ENCODE data around the gene SPATS2L.

SPATS2L gene

DNA sequence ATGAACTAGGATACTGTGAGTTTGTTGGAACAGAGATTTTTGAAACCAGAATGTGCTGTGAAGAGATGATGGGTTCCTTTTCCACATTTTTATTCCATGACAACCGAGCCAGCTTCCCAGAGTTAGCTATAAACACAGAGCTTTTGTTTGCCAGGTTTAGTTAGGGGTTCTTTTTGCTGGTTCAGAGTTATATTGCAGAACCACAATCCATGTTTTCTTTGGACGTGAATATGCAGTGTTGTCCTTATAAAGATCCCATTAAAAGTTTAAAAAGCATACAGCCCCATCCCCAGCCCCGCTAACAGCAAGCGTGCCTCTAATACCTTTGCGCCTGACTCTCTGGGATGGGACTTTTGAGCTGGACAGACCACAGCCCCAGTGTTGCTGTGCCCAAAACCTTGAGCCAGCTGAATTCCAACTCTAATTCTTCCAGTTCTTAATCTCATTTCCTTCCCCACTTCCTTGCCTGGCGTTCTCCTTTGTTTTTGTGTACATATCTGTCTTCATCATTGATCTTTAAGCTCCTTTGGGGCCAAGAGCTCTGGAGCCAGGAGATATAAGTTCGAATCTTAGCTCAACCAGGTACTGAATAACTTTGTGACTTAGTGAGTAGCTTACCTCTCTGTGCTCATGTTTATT, 72.3 kb downstream of the SPATS2L start:
- no peak for DNase-seq (ENCODE audit: low spot score)

DNA sequence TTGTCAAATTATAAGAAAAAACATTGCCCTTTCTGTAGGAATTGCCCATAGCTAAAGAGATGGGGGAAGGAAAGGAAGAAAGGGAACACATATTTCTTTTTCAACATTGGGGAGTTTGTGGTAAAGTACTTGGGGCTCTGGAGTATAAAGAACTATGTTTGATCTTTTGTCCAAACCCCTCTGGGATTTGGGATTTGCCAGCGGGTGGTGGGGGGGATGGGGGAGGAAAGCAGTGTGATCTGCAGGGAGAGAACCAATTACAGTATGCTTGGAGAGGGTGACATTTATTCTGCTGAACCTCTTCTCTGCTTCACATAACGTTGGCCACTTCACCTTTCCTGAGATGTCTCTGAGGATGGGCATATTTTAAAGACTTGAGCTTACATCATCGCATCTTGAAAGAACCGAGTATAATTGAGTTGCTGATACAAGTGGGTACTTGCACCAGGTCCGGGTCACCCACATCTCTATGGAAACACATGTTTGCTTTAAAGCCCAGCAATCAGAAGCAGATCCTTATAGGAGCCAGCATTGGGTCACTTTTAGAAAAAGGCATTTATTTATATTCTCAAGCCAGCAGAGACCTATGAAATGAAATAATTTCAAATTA, 73.1 kb downstream of the SPATS2L start:
- DNase-seq (ENCODE audit: low spot score), result no peak

- DNase-seq (ENCODE audit: low spot score), result no peak
Measured at GRCh38 chr2:200380091-200380561, 73.6 kb downstream of the SPATS2L start.

GRCh38 chr2:200380833-200381542, 74.5 kb downstream of the SPATS2L start:
- no peak for DNase-seq (ENCODE audit: low spot score)

GRCh38 chr2:200382874-200383273, 76.4 kb downstream of the SPATS2L start:
- DNase-seq (ENCODE audit: low spot score), result no peak

DNA sequence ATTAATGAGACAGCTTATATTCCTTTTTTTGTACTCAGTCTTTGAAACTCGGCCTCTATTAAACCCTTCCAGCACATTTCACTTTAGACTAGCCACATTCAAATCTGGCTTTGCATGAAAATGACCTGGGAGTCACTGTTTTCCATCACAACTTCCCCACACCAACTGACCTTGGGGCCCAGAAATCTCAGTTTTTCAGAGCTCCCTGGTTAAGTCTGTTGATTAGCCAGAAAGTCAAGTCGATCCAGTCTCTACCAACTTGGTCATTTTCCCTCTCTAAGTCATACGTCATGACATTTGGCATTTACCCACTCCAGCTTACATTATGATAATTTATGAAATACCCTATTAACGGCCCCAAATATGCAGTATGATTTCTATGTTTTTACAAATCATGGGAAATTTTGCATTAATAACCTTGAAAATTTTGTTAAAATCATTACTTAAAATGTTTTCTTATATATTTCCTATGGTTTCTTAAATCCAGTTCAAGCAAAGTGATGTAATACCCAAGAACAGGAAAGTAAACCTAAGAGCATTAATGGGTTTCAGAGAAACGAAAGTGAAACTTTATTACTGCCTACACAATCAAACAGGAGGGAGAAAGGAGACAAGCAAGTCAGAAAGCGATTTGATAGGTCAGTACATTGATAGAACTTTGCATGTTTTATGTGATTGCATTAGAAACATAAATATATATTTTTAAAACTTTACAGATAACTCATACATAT, 77.1 kb downstream of the SPATS2L start:
- DNase-seq (ENCODE audit: low spot score), result no peak

GRCh38 chr2:200385063-200385635, 78.7 kb downstream of the SPATS2L start:
- DNase-seq (ENCODE audit: low spot score), result no peak

- DNase-seq (ENCODE audit: low spot score), result no peak
Measured at GRCh38 chr2:200393191-200393590, 86.7 kb downstream of the SPATS2L start.

GRCh38 chr2:200394045-200394444, 87.6 kb downstream of the SPATS2L start:
- no peak for DNase-seq (ENCODE audit: low spot score)

DNA sequence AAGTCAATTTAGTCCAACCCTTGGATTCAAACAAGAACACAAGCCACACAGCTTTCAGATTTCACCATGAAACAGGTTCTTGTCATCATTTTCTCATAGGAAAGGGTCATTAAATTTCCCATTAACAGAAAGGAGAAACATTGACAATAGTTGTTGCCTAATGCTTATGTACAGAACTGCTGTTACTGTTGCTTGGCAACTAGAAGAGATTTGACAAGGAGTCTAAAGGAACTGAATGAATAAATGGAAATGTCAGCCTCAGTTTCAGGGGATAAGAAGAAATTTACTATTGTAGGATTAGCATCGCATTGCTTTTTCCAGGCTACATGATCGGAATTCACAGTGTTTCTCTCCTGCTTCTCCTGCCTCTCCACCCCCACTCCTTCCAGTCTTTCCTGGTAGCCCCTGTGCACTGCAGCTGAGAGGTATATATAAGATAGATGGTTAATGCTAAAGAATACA, 90.3 kb downstream of the SPATS2L start:
- no peak for DNase-seq (ENCODE audit: low spot score)

- no peak for DNase-seq (ENCODE audit: low spot score)
Measured at GRCh38 chr2:200397785-200398184, 91.3 kb downstream of the SPATS2L start.

DNA sequence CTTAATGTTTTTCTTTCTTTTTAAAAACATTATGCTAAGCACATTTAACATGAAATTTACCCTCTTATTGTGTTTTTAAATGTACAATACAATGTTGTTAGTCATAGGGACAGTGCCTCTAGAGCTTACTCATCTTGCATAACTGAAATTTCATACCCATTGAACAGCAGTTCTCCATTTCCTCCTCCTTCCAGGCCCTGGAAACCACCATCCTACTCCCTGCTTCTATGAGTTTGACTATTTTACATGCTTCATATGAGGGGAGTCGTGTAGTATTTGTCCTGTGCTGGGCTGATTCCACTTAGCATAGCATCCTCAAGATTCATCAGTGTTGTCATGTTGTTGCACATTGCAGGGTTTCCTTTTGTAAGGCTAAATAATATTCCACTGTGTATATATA, 92.6 kb downstream of the SPATS2L start:
- no peak for DNase-seq (ENCODE audit: low spot score)

DNA sequence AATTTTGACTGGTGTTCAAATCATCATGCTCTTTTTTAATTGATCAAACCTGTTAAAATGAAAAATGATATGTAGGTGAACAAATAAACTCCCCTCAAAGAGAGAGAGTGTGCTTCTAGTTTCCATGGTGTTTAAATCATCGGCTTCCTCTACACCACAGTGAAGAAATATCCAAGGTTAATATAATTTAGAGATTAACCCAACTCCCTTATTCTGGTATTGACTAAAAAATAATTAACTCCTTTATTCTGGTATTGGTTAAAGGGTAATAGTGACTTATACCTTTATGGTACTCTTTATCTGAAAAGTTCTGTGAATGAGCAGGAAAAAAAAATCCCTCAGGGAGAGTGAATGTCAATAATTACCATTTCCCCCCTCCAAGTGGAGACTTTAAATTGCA, 93.1 kb downstream of the SPATS2L start:
- DNase-seq (ENCODE audit: low spot score), result no peak

DNA sequence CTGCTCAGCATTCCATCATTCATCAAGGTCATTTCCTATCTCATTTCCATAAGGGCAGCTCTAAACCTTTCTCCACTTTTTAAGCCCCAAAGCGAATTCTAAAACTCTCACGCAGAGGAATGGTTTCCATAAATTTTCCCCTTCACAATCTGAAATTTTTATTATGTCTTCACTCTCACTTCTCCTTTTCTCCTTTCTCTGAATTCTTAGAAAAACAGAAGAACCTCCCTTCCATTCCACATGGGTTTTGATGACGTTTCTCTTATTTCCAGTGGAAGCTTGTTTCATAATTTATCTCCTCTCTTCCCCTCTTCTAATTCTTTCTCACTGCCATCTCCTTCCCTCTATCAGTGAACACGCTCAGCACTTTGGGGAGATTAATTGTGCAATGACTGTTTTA, 97.3 kb downstream of the SPATS2L start:
- no peak for DNase-seq (ENCODE audit: low spot score)

- no peak for DNase-seq (ENCODE audit: low spot score)
Measured at GRCh38 chr2:200404615-200405014, 98.1 kb downstream of the SPATS2L start.

GRCh38 chr2:200405599-200406298, 99.3 kb downstream of the SPATS2L start:
- DNase-seq (ENCODE audit: low spot score), result no peak

DNA sequence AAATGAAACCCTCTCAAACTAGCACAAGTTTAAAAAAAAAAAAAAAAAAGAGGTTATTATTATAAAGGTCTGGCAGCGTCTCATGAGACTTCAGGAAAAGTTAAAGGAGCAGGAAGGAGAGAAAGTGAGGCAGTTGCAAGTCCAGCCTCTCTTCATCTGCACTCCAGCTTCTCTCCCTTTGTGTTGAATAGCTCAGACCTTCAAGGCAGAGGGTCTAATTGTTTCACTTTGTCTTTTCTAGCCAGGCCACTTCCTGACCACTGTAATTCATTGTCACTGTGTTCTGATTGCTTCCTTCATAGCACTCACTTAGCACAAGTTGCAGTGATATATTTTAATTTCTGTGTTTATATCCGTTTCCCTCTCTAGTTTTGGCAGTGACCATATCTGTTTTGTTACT, 99.9 kb downstream of the SPATS2L start:
- DNase-seq (ENCODE audit: low spot score), result no peak

DNA sequence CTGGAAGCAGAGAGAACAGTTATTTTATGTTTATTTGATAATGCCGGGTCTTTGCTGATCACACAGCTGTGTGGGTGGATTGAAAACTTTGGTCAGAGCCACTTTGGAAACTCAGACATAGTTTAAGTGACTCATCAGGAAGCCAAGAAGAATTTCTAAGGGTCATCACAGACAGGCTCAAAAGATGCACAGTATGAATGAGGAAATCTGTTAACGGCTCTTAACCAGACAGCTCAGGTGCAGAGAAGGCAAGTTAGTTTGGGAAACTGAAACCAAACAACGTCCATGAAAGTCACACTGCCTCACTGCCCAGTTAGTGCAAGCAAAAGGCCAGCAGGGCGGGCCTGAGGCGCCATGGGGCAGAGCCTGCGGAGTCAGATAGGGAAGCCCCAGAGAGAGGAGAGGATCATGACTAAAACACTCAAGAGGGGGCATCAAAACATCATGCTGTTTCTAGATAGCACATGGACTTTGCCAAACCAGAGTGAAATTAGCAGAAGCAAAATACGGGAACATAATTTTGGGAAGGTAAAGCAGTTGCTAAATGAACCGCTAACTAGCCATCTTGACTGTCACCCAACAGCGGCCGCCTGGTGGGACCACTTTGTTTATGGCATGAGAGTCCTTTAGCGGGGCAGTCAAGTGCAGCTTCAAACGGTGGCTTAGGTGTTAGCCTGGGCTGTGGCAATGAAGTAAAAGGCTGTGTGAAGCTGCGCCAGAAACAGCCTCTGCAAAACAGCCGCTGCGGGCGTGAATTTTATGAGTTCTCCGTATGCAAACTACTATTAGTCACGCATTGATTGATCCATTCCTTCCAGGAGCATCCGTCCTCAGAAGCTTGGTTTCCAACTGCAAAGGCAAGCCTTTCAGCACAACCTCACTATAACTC, 102.2 kb downstream of the SPATS2L start:
- no peak for DNase-seq (ENCODE audit: low spot score)

DNA sequence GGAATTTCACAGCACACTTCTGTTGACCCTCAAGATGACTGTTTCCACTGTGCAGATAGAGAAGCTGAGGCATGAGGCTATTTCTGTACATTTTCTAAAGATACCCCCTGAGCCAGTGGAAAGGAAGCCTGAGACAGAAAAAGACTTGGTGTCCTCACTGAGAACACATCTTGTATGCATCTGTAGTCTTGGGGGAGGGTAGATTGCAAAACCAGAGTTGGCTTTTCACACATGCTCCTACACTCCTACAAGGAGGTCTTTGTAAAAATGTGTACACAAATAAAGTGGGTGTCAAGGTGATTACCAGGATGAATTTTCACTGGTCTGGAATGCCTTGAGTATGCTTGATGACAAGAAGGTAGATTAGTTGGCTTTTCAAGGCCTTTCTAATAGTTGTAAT, 105.3 kb downstream of the SPATS2L start:
- no peak for DNase-seq (ENCODE audit: low spot score)

DNA sequence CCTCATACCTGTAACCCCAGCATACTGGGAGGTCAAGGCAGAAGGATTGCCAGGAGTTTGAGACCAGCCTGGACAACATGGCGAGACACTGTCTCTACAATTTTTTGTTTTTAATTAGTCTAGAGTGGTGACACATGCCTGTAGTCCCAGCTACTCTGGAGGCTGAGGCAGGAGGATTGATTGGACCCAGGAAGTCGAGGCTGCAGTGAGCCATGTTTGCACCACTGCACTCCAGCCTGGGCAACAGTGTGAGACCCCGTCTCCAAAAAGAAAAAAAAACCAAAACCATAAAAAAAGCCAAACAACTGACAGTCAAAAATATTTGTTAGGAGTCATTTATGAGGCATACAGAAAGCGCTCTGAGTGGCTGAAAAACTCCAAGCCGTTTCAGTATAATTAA, 107.9 kb downstream of the SPATS2L start:
- no peak for DNase-seq (ENCODE audit: low spot score)

- no peak for DNase-seq (ENCODE audit: low spot score)
Measured at GRCh38 chr2:200415455-200415854, 109.0 kb downstream of the SPATS2L start.
